ENCODE results near the gene IFI27. TPM values are rescaled to one million over a fixed set of nuclear protein-coding genes. Genes with fewer than 3 reads are reported as not detected.
A peak's percentile ranks its signal among the peaks of the same experiment; 100 is the strongest.

IFI27 gene
- total RNA-seq, 1 donor from 2014 or later = 3.8 TPM

GRCh38 chr14:94126800-94127199 lies 16.3 kb downstream of the IFI27 start:
- no peaks in the 10 kb centered on the region for H3K9me3 Mint-ChIP-seq (ENCODE audit: unreplicated experiment)

GRCh38 chr14:94127330-94127729 lies 16.8 kb downstream of the IFI27 start:
- Mint-ChIP-seq H3K4me1 (ENCODE audit: unreplicated experiment) (peaks cover 8% of the 10 kb centered on the region), H3K36me3 (ENCODE audit: low read depth, unreplicated experiment) (no peaks in the 10 kb centered on the region), H3K27ac (ENCODE audit: unreplicated experiment) (no peak overlapping the region), H3K4me3 (ENCODE audit: unreplicated experiment) (no peak overlapping the region), H3K27me3 (ENCODE audit: unreplicated experiment) (peaks cover 3% of the 10 kb centered on the region), H3K9me3 (ENCODE audit: unreplicated experiment) (no peaks in the 10 kb centered on the region)
- DNase-seq (ENCODE audit: low spot score) = no peak
- no peak for TF ChIP-seq CTCF (IDR thresholded peaks at IDR 0.05; ENCODE audit: unreplicated experiment)

More at GRCh38 chr14:94126800-94127199, 16.3 kb downstream of the IFI27 start:
- no peak overlapping the region for H3K27ac Mint-ChIP-seq (ENCODE audit: unreplicated experiment)
- DNase-seq (ENCODE audit: low spot score) = no peak
- peaks cover 3% of the 10 kb centered on the region for H3K27me3 Mint-ChIP-seq (ENCODE audit: unreplicated experiment)
- no peak overlapping the region for H3K4me3 Mint-ChIP-seq (ENCODE audit: unreplicated experiment)
- peaks cover 8% of the 10 kb centered on the region for H3K4me1 Mint-ChIP-seq (ENCODE audit: unreplicated experiment)
- no peak for TF ChIP-seq CTCF (IDR thresholded peaks at IDR 0.05; ENCODE audit: unreplicated experiment)
- no peaks in the 10 kb centered on the region for H3K36me3 Mint-ChIP-seq (ENCODE audit: low read depth, unreplicated experiment)

- Mint-ChIP-seq H3K9me3 (ENCODE audit: unreplicated experiment) (no peaks in the 10 kb centered on the region), H3K27me3 (ENCODE audit: unreplicated experiment) (peaks cover 3% of the 10 kb centered on the region), H3K36me3 (ENCODE audit: low read depth, unreplicated experiment) (no peaks in the 10 kb centered on the region), H3K4me1 (ENCODE audit: unreplicated experiment) (peaks cover 8% of the 10 kb centered on the region), H3K4me3 (ENCODE audit: unreplicated experiment) (peak overlapping the region; percentile 93), H3K27ac (ENCODE audit: unreplicated experiment) (no peak overlapping the region)
- DNase-seq (ENCODE audit: low spot score) = no peak
- no peak for TF ChIP-seq CTCF (IDR thresholded peaks at IDR 0.05; ENCODE audit: unreplicated experiment)
Measured at GRCh38 chr14:94128216-94128839, 17.8 kb downstream of the IFI27 start.

- no peaks in the 10 kb centered on the region for H3K36me3 Mint-ChIP-seq (ENCODE audit: low read depth, unreplicated experiment)
- no peak for TF ChIP-seq CTCF (IDR thresholded peaks at IDR 0.05; ENCODE audit: unreplicated experiment)
- peak within 1 kb of the TSS; percentile 46 for H3K27ac Mint-ChIP-seq (ENCODE audit: unreplicated experiment)
- H3K4me1 Mint-ChIP-seq (ENCODE audit: unreplicated experiment) = peaks cover 8% of the 10 kb centered on the region
- H3K9me3 Mint-ChIP-seq (ENCODE audit: unreplicated experiment) = no peaks in the 10 kb centered on the region
- DNase-seq (ENCODE audit: low spot score) = peak; percentile 44
- H3K4me3 Mint-ChIP-seq (ENCODE audit: unreplicated experiment) = peak within 1 kb of the TSS; percentile 93
- peaks cover 3% of the 10 kb centered on the region for H3K27me3 Mint-ChIP-seq (ENCODE audit: unreplicated experiment)
Measured at GRCh38 chr14:94129111-94129757, 18.7 kb downstream of the IFI27 start, which contains the start of gene IFI27L2. Gene IFI27L2, minus strand, starts transcription at chr14:94129604. Its CDS starts 40 bp downstream, at chr14:94129564.
